ENCODE results near the gene DGCR8.
A peak's percentile ranks its signal among the peaks of the same experiment; 100 is the strongest.

Gene DGCR8

GRCh38 chr22:20068640-20069039, 11.4 kb upstream of the DGCR8 start:
- DNase-seq: no peak

- DNase-seq: no peak
Measured at GRCh38 chr22:20069331-20070042, 10.6 kb upstream of the DGCR8 start.

- no peak for DNase-seq
Measured at GRCh38 chr22:20071524-20071972, 8.5 kb upstream of the DGCR8 start.

GRCh38 chr22:20076627-20077172, 3.3 kb upstream of the DGCR8 start:
- DNase-seq: no peak

- peak; percentile 90 for DNase-seq
Measured at GRCh38 chr22:20080445-20080775, 369 bp downstream of the DGCR8 start.

GRCh38 chr22:20080776-20081654, 974 bp downstream of the DGCR8 start:
- peak; percentile 80 for DNase-seq

GRCh38 chr22:20083157-20083890, 3.3 kb downstream of the DGCR8 start:
- DNase-seq: no peak

- DNase-seq: no peak
Measured at GRCh38 chr22:20083891-20084546, 4.0 kb downstream of the DGCR8 start.

GRCh38 chr22:20084547-20085413, 4.7 kb downstream of the DGCR8 start:
- DNase-seq: peak; percentile 34

GRCh38 chr22:20085651-20086050, 5.6 kb downstream of the DGCR8 start:
- no peak for DNase-seq

- DNase-seq: no peak
Measured at GRCh38 chr22:20086101-20086599, 6.1 kb downstream of the DGCR8 start.

- no peak for DNase-seq
Measured at GRCh38 chr22:20086763-20087162, 6.7 kb downstream of the DGCR8 start.

GRCh38 chr22:20087319-20088262, 7.5 kb downstream of the DGCR8 start:
- DNase-seq: no peak

- DNase-seq: no peak
Measured at GRCh38 chr22:20088263-20088648, 8.2 kb downstream of the DGCR8 start.

GRCh38 chr22:20089226-20089976, 9.4 kb downstream of the DGCR8 start:
- DNase-seq: no peak

GRCh38 chr22:20089977-20090729, 10.1 kb downstream of the DGCR8 start:
- DNase-seq: no peak

GRCh38 chr22:20090730-20091240, 10.7 kb downstream of the DGCR8 start:
- DNase-seq: no peak

GRCh38 chr22:20091690-20092476, 11.8 kb downstream of the DGCR8 start:
- DNase-seq: no peak

Measured in NCI-H69 (cell line).